Smooth muscle cell (in vitro differentiated cells): ENCODE results near the gene CEACAM16. TPM values are rescaled to one million over a fixed set of nuclear protein-coding genes. Genes with fewer than 3 reads are reported as not detected.
"Not testable (repeated sequence)": the region's sequence is repeated elsewhere in the genome, so short reads cannot be mapped to it uniquely, and the experiment has no call there.

Source experiments
- DNase-seq: peaks from one replicate; lab custom pipeline; 2025; ENCODE audit not compliant: unreplicated experiment; lab: John Stamatoyannopoulos, UW
- H2AFZ ChIP-seq: fragments of 200-600 bp; sonication (generic); 2 replicates; pipeline ENCODE4 v1.6.0; 2016; ENCODE audit warnings: antibody characterized with exemption, low read depth, mild to moderate bottlenecking
- H3F3A ChIP-seq: fragments of 200-600 bp; sonication (generic); 2 replicates; pipeline ENCODE4 v1.6.0; 2017; ENCODE audit warnings: antibody characterized with exemption, low read depth
- H3K27ac ChIP-seq: fragments of 200-600 bp; sonication (generic); 2 replicates; pipeline ENCODE4 v1.5.1; 2016; ENCODE audit warnings: low read depth, mild to moderate bottlenecking
- H3K27me3 ChIP-seq: fragments of 200-600 bp; sonication (generic); 2 replicates; pipeline ENCODE4 v1.6.1; 2016; ENCODE audit warnings: low read depth, mild to moderate bottlenecking
- H3K36me3 ChIP-seq: fragments of 200-600 bp; sonication (generic); 2 replicates; pipeline ENCODE4 v1.5.1; 2016; ENCODE audit warnings: low read depth
- H3K4me1 ChIP-seq: fragments of 200-600 bp; sonication (generic); 2 replicates; pipeline ENCODE4 v1.5.1; 2016; ENCODE audit warnings: low read depth
- H3K4me2 ChIP-seq: fragments of 200-600 bp; sonication (generic); 2 replicates; pipeline ENCODE4 v1.6.0; 2016; ENCODE audit warnings: mild to moderate bottlenecking
- H3K4me3 ChIP-seq: fragments of 200-600 bp; sonication (generic); 2 replicates; pipeline ENCODE4 v1.5.1; 2016; ENCODE audit warnings: mild to moderate bottlenecking
- H3K79me2 ChIP-seq: fragments of 200-600 bp; sonication (generic); 2 replicates; pipeline ENCODE4 v1.6.0; 2016; ENCODE audit warnings: low read depth, mild to moderate bottlenecking
- H3K9ac ChIP-seq: fragments of 200-600 bp; sonication (generic); 2 replicates; pipeline ENCODE4 v1.6.0; 2016; ENCODE audit warnings: low read depth
- H3K9me3 ChIP-seq: fragments of 200-600 bp; sonication (generic); replicated peaks from 2 replicates; pipeline ENCODE4 v1.5.1; 2016; ENCODE audit warnings: low read depth
- H4K20me1 ChIP-seq: fragments of 200-600 bp; sonication (generic); 2 replicates; pipeline ENCODE4 v1.6.0; 2016; ENCODE audit warnings: low read depth
- CTCF ChIP-seq: fragments of 200-600 bp; sonication (generic); IDR thresholded peaks from 2 replicates; pipeline ENCODE4 v1.5.1; 2017; ENCODE audit warnings: borderline replicate concordance, mild to moderate bottlenecking, antibody characterized with exemption; ENCODE audit not compliant: insufficient read depth, poor library complexity, severe bottlenecking
- WGBS: methylation state at CpG from one replicate; pipeline ENCODE4 v1.1.7; 2016; ENCODE audit warnings: low lambda C conversion rate; 5-methylcytosine and 5-hydroxymethylcytosine counted together
- polyA plus RNA-seq: library from polyadenylated mRNA; unstranded; fragments of >200 nt; fragmentation: Nextera tagmentation; extraction: Ambion mirVana; gene quantifications from 2 replicates; pipeline ENCODE4 v1.2.1, GENCODE V29; 2016
- total RNA-seq: library from RNA; depleted of rRNA; stranded (reverse); fragments of >200 nt; gene quantifications from 2 replicates; pipeline ENCODE4 v1.2.3, GENCODE V29; 2014

CEACAM16 gene
- total and polyA plus RNA-seq, 2 experiments from 2014 or later: not detected

GRCh38 chr19:44708940-44709339, 10.0 kb downstream of the CEACAM16 start:
- no peaks in the 10 kb centered on the region for H3F3A ChIP-seq
- no peak overlapping the region for H2AFZ ChIP-seq
- H3K4me2 ChIP-seq: no peak overlapping the region
- WGBS: 81% methylated on average over 5 of the region's 5 CpGs
- H3K9ac ChIP-seq: no peak overlapping the region
- DNase-seq: no peak
- H3K79me2 ChIP-seq: no peaks in the 10 kb centered on the region
- H3K4me3 ChIP-seq: no peak overlapping the region
- no peaks in the 10 kb centered on the region for H3K4me1 ChIP-seq
- H3K36me3 ChIP-seq: no peaks in the 10 kb centered on the region
- no peaks in the 10 kb centered on the region for H3K27me3 ChIP-seq
- no peaks in the 10 kb centered on the region for H4K20me1 ChIP-seq
- no peak overlapping the region for H3K27ac ChIP-seq
- no peak for TF ChIP-seq CTCF
- no peaks in the 10 kb centered on the region for H3K9me3 ChIP-seq

- not testable (repeated sequence) for H3K4me1 ChIP-seq, H3K4me3 ChIP-seq, H3K9me3 ChIP-seq, H2AFZ ChIP-seq, DNase-seq, H3F3A ChIP-seq, H3K79me2 ChIP-seq, H3K4me2 ChIP-seq, H3K27me3 ChIP-seq, H3K9ac ChIP-seq, H3K36me3 ChIP-seq, H3K27ac ChIP-seq, H4K20me1 ChIP-seq
- 78% methylated on average over 4 of the region's 4 CpGs for WGBS
Observed at GRCh38 chr19:44709434-44710266, 10.7 kb downstream of the CEACAM16 start.

GRCh38 chr19:44710483-44710882, 11.5 kb downstream of the CEACAM16 start:
- Histone ChIP-seq H3F3A (no peaks in the 10 kb centered on the region), H3K4me3 (no peak overlapping the region), H4K20me1 (no peaks in the 10 kb centered on the region), H3K4me1 (no peaks in the 10 kb centered on the region), H3K79me2 (no peaks in the 10 kb centered on the region), H3K9me3 (no peaks in the 10 kb centered on the region), H3K9ac (no peak overlapping the region), H3K27ac (no peak overlapping the region), H3K36me3 (no peaks in the 10 kb centered on the region), H2AFZ (no peak overlapping the region), H3K4me2 (no peak overlapping the region), H3K27me3 (no peaks in the 10 kb centered on the region)
- DNase-seq: no peak
- TF ChIP-seq CTCF: no peak
- WGBS: 95% methylated on average over 14 of the region's 14 CpGs

GRCh38 chr19:44712864-44713515, 14.0 kb downstream of the CEACAM16 start:
- WGBS: 66% methylated on average over 4 of the region's 4 CpGs
- Histone ChIP-seq H3K9ac (no peak overlapping the region), H3K9me3 (no peaks in the 10 kb centered on the region), H3K4me3 (no peak overlapping the region), H3K36me3 (no peaks in the 10 kb centered on the region), H3F3A (no peaks in the 10 kb centered on the region), H3K27me3 (no peaks in the 10 kb centered on the region), H3K4me1 (no peaks in the 10 kb centered on the region), H3K79me2 (no peaks in the 10 kb centered on the region), H2AFZ (no peak overlapping the region), H3K4me2 (no peak overlapping the region), H4K20me1 (no peaks in the 10 kb centered on the region), H3K27ac (no peak overlapping the region)
- TF ChIP-seq CTCF: no peak
- no peak for DNase-seq
